IPS DF 4.7 (cell line): Measurements from ENCODE around the gene SMIM35.

Experiments
- DNase-seq: peaks from one replicate; pipeline ENCODE4 v3.0.0-alpha.2; 2013; ENCODE audit warnings: low spot score; ENCODE audit errors: extremely low read depth

Gene SMIM35

GRCh38 chr11:117966908-117967307 is 119.9 kb downstream of the SMIM35 start:
- no peak for DNase-seq

- no peak for DNase-seq
Measured at GRCh38 chr11:117962826-117963225, 123.9 kb downstream of the SMIM35 start.

GRCh38 chr11:117961896-117962295 is 124.9 kb downstream of the SMIM35 start:
- no peak for DNase-seq

- DNase-seq: no peak
Measured at GRCh38 chr11:117960406-117960805, 126.4 kb downstream of the SMIM35 start.

GRCh38 chr11:117959438-117960149 is 127.2 kb downstream of the SMIM35 start:
- DNase-seq: no peak

GRCh38 chr11:117958949-117959348 is 127.8 kb downstream of the SMIM35 start:
- no peak for DNase-seq
